ENCODE measurements around the gene FAM161A. TPM values are rescaled to one million over a fixed set of nuclear protein-coding genes. Genes with fewer than 3 reads are reported as not detected.

Gene FAM161A
- total RNA-seq, 1 experiment from 2014 or later = 7.3 TPM

DNA sequence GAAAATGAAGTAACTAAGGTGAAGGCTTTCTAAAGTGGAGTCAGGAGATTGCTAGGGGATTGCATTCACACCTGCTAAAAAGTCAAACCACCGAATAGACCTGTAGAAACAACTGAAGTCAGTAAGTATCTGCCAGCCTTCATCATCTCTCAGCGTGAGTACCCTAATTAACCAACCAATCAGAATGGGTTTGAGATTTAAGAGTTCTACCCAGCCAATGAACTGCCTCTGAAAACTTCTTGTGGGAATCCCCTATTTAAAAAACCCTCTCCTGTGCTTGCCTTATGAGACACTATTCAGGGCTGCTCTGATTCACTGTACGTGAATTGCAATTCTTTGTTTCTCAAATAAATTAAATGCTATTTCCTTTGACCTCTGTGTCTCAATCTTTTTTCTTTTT, 3.4 kb upstream of the FAM161A start:
- H2AFZ ChIP-seq (ENCODE audit: low read depth, low read length, poor library complexity, severe bottlenecking) = no peak overlapping the region
- H3K9ac ChIP-seq (ENCODE audit: low read length) = no peak overlapping the region
- no TSS peak for BruUV-seq (replicated peaks)
- DNase-seq (ENCODE audit: low read depth, low spot score) (no peak), ATAC-seq (no peak)
- ChIA-PET CTCF (no interaction called here), RAD21 (ENCODE audit: low non-redundant PET in 1 of 2, low total read pairs in 2 of 2, uncharacterized antibody in 2 of 2, unreplicated experiment in 2 of 2) (no interaction called here), POLR2A (no interaction called here)
- H3K36me3 ChIP-seq (ENCODE audit: control insufficient read depth in 1 of 2, insufficient read depth in 2 of 2, low read length in 2 of 2) = no peaks in the 10 kb centered on the region
- no peaks in the 10 kb centered on the region for H4K20me1 ChIP-seq (ENCODE audit: insufficient read depth)
- H3K27me3 ChIP-seq (ENCODE audit: insufficient read depth, low read length) = no peaks in the 10 kb centered on the region
- H3K27ac ChIP-seq (ENCODE audit: low read depth, low read length) = no peak overlapping the region
- TF ChIP-seq FOSL1 (IDR thresholded peaks at IDR 0.05; ENCODE audit: low read depth) = no peak
- TF ChIP-seq, protein P1, sequence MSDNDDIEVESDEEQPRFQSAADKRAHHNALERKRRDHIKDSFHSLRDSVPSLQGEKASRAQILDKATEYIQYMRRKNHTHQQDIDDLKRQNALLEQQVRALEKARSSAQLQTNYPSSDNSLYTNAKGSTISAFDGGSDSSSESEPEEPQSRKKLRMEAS (IDR thresholded peaks at IDR 0.05) = no peak
- TF ChIP-seq, protein P2, sequence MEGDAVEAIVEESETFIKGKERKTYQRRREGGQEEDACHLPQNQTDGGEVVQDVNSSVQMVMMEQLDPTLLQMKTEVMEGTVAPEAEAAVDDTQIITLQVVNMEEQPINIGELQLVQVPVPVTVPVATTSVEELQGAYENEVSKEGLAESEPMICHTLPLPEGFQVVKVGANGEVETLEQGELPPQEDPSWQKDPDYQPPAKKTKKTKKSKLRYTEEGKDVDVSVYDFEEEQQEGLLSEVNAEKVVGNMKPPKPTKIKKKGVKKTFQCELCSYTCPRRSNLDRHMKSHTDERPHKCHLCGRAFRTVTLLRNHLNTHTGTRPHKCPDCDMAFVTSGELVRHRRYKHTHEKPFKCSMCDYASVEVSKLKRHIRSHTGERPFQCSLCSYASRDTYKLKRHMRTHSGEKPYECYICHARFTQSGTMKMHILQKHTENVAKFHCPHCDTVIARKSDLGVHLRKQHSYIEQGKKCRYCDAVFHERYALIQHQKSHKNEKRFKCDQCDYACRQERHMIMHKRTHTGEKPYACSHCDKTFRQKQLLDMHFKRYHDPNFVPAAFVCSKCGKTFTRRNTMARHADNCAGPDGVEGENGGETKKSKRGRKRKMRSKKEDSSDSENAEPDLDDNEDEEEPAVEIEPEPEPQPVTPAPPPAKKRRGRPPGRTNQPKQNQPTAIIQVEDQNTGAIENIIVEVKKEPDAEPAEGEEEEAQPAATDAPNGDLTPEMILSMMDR (IDR thresholded peaks at IDR 0.05 in 2 of 3, conservative IDR thresholded peaks at IDR 0.05 in 1 of 3; ENCODE audit: borderline replicate concordance in 1 of 3, insufficient read depth in 1 of 3, low read depth in 2 of 3, low read length in 2 of 3) = no peak
- TF ChIP-seq, protein P3, sequence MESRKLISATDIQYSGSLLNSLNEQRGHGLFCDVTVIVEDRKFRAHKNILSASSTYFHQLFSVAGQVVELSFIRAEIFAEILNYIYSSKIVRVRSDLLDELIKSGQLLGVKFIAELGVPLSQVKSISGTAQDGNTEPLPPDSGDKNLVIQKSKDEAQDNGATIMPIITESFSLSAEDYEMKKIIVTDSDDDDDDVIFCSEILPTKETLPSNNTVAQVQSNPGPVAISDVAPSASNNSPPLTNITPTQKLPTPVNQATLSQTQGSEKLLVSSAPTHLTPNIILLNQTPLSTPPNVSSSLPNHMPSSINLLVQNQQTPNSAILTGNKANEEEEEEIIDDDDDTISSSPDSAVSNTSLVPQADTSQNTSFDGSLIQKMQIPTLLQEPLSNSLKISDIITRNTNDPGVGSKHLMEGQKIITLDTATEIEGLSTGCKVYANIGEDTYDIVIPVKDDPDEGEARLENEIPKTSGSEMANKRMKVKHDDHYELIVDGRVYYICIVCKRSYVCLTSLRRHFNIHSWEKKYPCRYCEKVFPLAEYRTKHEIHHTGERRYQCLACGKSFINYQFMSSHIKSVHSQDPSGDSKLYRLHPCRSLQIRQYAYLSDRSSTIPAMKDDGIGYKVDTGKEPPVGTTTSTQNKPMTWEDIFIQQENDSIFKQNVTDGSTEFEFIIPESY (IDR thresholded peaks at IDR 0.05; ENCODE audit: extremely low read depth, insufficient replicate concordance, low read length) = no peak
- no peaks in the 10 kb centered on the region for H3K79me2 ChIP-seq (ENCODE audit: insufficient read depth, low read length)
- H3K9me3 ChIP-seq (ENCODE audit: control insufficient read depth in 1 of 2, insufficient read depth in 1 of 2, low read depth in 1 of 2, low read length in 2 of 2) = no peaks in the 10 kb centered on the region
- no peak overlapping the region for H3K4me2 ChIP-seq (ENCODE audit: low read length)
- peaks cover 0 to 26% of the 10 kb centered on the region in 2 experiments; a peak in 3 of 4 replicates for H3K4me1 ChIP-seq (ENCODE audit: control insufficient read depth in 1 of 2, insufficient read depth in 2 of 2, low read length in 2 of 2)
- intact Hi-C loops (cut with micrococcal nuclease) = no loop called here
- no peak overlapping the region for H3K4me3 ChIP-seq (replicated peaks in 1 of 2; ENCODE audit: low read depth in 1 of 2, low read length in 2 of 2)
- H3K9me2 ChIP-seq (ENCODE audit: insufficient read depth) = no peaks in the 10 kb centered on the region

DNA sequence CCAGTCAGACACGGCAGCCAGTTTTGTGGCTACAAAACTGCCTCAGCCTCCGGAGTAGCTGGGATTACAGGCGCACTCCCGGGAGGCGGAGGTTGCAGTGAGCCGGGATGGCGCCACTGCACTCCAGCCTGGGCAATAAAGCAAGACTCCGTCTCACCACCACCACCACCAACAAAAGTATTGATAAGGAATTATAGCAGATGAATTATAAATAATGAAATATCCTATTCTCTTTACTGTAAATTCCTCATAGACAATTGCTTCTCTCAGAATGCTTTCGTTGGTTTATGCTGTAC, 1.4 kb upstream of the FAM161A start:
- no TSS peak for BruUV-seq (replicated peaks)
- Histone ChIP-seq H3K4me1 (ENCODE audit: control insufficient read depth in 1 of 2, insufficient read depth in 2 of 2, low read length in 2 of 2) (peaks cover 0 to 26% of the 10 kb centered on the region in 2 experiments; a peak in 3 of 4 replicates), H3K4me2 (ENCODE audit: low read length) (peak overlapping the region; percentile 99), H3K9me2 (ENCODE audit: insufficient read depth) (no peaks in the 10 kb centered on the region), H3K9me3 (ENCODE audit: control insufficient read depth in 1 of 2, insufficient read depth in 1 of 2, low read depth in 1 of 2, low read length in 2 of 2) (no peaks in the 10 kb centered on the region), H3K79me2 (ENCODE audit: insufficient read depth, low read length) (no peaks in the 10 kb centered on the region), H2AFZ (ENCODE audit: low read depth, low read length, poor library complexity, severe bottlenecking) (peak overlapping the region; percentile 73), H3K9ac (ENCODE audit: low read length) (peak overlapping the region; percentile 69), H3K4me3 (replicated peaks in 1 of 2; ENCODE audit: low read depth in 1 of 2, low read length in 2 of 2) (peak overlapping the region; percentile 38 to 72), H4K20me1 (ENCODE audit: insufficient read depth) (no peaks in the 10 kb centered on the region), H3K27ac (ENCODE audit: low read depth, low read length) (peak overlapping the region; percentile 71), H3K27me3 (ENCODE audit: insufficient read depth, low read length) (no peaks in the 10 kb centered on the region), H3K36me3 (ENCODE audit: control insufficient read depth in 1 of 2, insufficient read depth in 2 of 2, low read length in 2 of 2) (no peaks in the 10 kb centered on the region)
- POLR2A ChIA-PET = no interaction called here
- DNase-seq (ENCODE audit: low read depth, low spot score) = no peak
- ATAC-seq = no peak
- intact Hi-C loops (cut with micrococcal nuclease) = no loop called here
- RAD21 ChIA-PET (ENCODE audit: low non-redundant PET in 1 of 2, low total read pairs in 2 of 2, uncharacterized antibody in 2 of 2, unreplicated experiment in 2 of 2) = interaction anchor here in 1 of 2 experiments (0.6 kb wide), 1 partner anchor 1107 kb away, joined by 3 read pairs; no protein-coding TSS in a partner anchor
- CTCF ChIA-PET = no interaction called here
- TF ChIP-seq POLR2AphosphoS5 (IDR thresholded peaks at IDR 0.05; ENCODE audit: low read depth, low read length) (no peak), FOSL1 (IDR thresholded peaks at IDR 0.05; ENCODE audit: low read depth) (no peak), TCF7L2 (IDR thresholded peaks at IDR 0.05; ENCODE audit: borderline replicate concordance, extremely low read depth, insufficient read depth, insufficient read length) (no peak), SRF (IDR thresholded peaks at IDR 0.05; ENCODE audit: low read depth) (no peak), EGR1 (IDR thresholded peaks at IDR 0.05; ENCODE audit: low read depth) (no peak), SP1 (IDR thresholded peaks at IDR 0.05; ENCODE audit: low read depth) (no peak), ZNF274 (IDR thresholded peaks at IDR 0.05; ENCODE audit: low read depth, low read length) (no peak), ZFX (IDR thresholded peaks at IDR 0.05) (no peak), CEBPB (IDR thresholded peaks at IDR 0.05; ENCODE audit: low read depth) (no peak), ELF1 (IDR thresholded peaks at IDR 0.05; ENCODE audit: borderline replicate concordance, low read depth) (no peak), YY1 (IDR thresholded peaks at IDR 0.05; ENCODE audit: extremely low read depth, insufficient replicate concordance, low read depth, low read length) (no peak)
- TF ChIP-seq, protein P1 (IDR thresholded peaks at IDR 0.05) = no peak
